GM12864 (cell line): ENCODE data around the gene TLE7.

ENCODE experiments used
- DNase-seq: peaks from one replicate; pipeline ENCODE4 v3.0.0-alpha.2; 2011; ENCODE audit warnings: low read depth
- H3K4me3 ChIP-seq: 2 replicates; pipeline ENCODE4 v1.5.1; 2011; ENCODE audit warnings: mild to moderate bottlenecking, low read depth, low read length, control low read depth
- CTCF ChIP-seq: IDR thresholded peaks from 2 replicates; pipeline ENCODE4 v1.5.1; 2011; ENCODE audit warnings: low read depth, mild to moderate bottlenecking, moderate library complexity, low read length, control low read depth, inconsistent platforms; ENCODE audit errors: missing control alignments

Gene TLE7

GRCh38 chr16:71442051-71442440 lies at the start of gene TLE7:
Gene TLE7 (minus strand): TSS chr16:71442054. CDS start chr16:71433324, 8,730 bp downstream.
- no peak for DNase-seq
- H3K4me3 ChIP-seq, result no peak within 1 kb of the TSS
- TF ChIP-seq CTCF, result no peak

- no peak for DNase-seq
- no peak for TF ChIP-seq CTCF
- no peak overlapping the region for H3K4me3 ChIP-seq
Observed at GRCh38 chr16:71491054-71491453, 49.2 kb upstream of the TLE7 start.

GRCh38 chr16:71490361-71490760 lies 48.5 kb upstream of the TLE7 start:
- TF ChIP-seq CTCF, result no peak
- H3K4me3 ChIP-seq, result no peak overlapping the region
- DNase-seq, result no peak

GRCh38 chr16:71489122-71489521 lies 47.3 kb upstream of the TLE7 start, which contains the start of gene ZNF19:
Gene ZNF19 (minus strand): TSS chr16:71489324. CDS start chr16:71482114, 7,210 bp downstream.
- H3K4me3 ChIP-seq, result no peak within 1 kb of the TSS
- TF ChIP-seq CTCF, result no peak
- DNase-seq, result no peak

GRCh38 chr16:71484006-71484893 lies 42.4 kb upstream of the TLE7 start:
- peak; percentile 86 for DNase-seq
- H3K4me3 ChIP-seq, result peak overlapping the region; percentile 64
- TF ChIP-seq CTCF, result no peak

GRCh38 chr16:71482569-71482968 lies 40.7 kb upstream of the TLE7 start:
- TF ChIP-seq CTCF, result no peak
- no peak overlapping the region for H3K4me3 ChIP-seq
- DNase-seq, result no peak

GRCh38 chr16:71480956-71481355 lies 39.1 kb upstream of the TLE7 start:
- TF ChIP-seq CTCF, result no peak
- DNase-seq, result no peak
- no peak overlapping the region for H3K4me3 ChIP-seq
